Activated naive CD4-positive, alpha-beta T cell treated with anti-CD3 and anti-CD28 coated beads, Interleukin-2, amount 10 ng/mL, durations not matched to agents 7 days and 5 days (primary cell): Measurements from ENCODE around the gene PI4K2A.

ENCODE experiments used
- CTCF ChIA-PET: fragments of 350-600 bp; sonication (Branson Sonifier 250); formaldehyde crosslinking; loops from one replicate; lab custom pipeline; 2021; ENCODE audit warnings: antibody characterized with exemption; lab: Charles Lee
- DNase-seq: peaks from one replicate; pipeline ENCODE4 v3.0.0-alpha.2; 2020
- H3K27ac Mint-ChIP-seq: one replicate; pipeline ENCODE4 v1.8.0; 2021; ENCODE audit warnings: mild to moderate bottlenecking, moderate library complexity, mixed read lengths
- H3K27me3 Mint-ChIP-seq: one replicate; pipeline ENCODE4 v1.8.0; 2021; ENCODE audit warnings: mild to moderate bottlenecking, mixed read lengths
- H3K36me3 Mint-ChIP-seq: one replicate; pipeline ENCODE4 v1.8.0; 2021; ENCODE audit warnings: mixed read lengths
- H3K4me1 Mint-ChIP-seq: one replicate; pipeline ENCODE4 v1.8.0; 2021; ENCODE audit warnings: mixed read lengths
- H3K4me3 Mint-ChIP-seq: one replicate; pipeline ENCODE4 v1.8.0; 2021; ENCODE audit warnings: mild to moderate bottlenecking, moderate library complexity, mixed read lengths
- H3K9me3 Mint-ChIP-seq: one replicate; pipeline ENCODE4 v1.8.0; 2021; ENCODE audit warnings: mixed read lengths

Gene PI4K2A

DNA sequence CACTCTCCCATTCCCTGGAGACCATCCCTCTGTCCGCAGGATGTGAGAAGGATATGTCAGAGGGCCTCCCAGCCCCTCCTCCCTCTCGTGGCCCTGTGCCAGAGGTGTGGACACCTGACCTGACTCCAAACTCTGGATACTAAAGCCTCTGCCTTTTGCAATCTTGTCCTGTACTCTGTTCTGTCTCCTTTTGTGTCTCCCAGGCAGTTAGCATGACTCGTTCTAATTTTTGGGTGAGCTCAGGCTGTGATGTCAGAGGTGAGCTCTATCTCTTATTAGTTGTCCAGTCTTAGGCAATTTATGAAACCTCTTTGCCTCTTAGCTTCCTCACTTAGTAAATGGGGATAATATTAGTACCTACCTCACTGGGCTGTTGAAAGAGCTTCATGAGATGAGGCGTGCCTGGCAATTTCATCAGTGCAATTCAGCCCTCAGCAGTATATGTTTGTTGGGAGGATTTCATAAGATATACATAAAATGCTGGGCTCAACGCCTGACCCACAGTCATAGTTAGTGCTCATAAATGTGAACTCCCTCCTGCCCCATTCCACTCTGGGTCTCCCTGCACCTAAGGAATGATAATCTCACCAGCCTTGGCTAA is 84.0 kb downstream of the PI4K2A start:
- Mint-ChIP-seq H3K27me3 (peaks cover 7% of the 10 kb centered on the region), H3K27ac (no peak overlapping the region), H3K36me3 (no peaks in the 10 kb centered on the region), H3K4me3 (no peak overlapping the region), H3K9me3 (no peaks in the 10 kb centered on the region), H3K4me1 (no peaks in the 10 kb centered on the region)
- DNase-seq, result no peak
- CTCF ChIA-PET, result interaction anchor here (0.6 to 14.9 kb wide), 5 partner anchors 8 to 48 kb away, joined by 3 to 402 read pairs (median 4); partner anchors contain the start of genes MARVELD1 and ZFYVE27
